Stimulated activated CD8-positive, alpha-beta memory T cell treated with anti-CD3 and anti-CD28 coated beads, Interleukin-12 subunit alpha, Interleukin-12 subunit beta, amount 100 ng/mL, for 24 hours (primary cell): Measurements from ENCODE around the gene BRPF3.

Source experiments
- DNase-seq: peaks from one replicate; pipeline ENCODE4 v3.0.0-alpha.2; 2020; ENCODE audit errors: extremely low read depth

BRPF3 gene

GRCh38 chr6:36229223-36229622 is 32.7 kb downstream of the BRPF3 start:
- no peak for DNase-seq

- no peak for DNase-seq
These were observed 33.8 kb downstream of the BRPF3 start for GRCh38 chr6:36230371-36230770.

DNA sequence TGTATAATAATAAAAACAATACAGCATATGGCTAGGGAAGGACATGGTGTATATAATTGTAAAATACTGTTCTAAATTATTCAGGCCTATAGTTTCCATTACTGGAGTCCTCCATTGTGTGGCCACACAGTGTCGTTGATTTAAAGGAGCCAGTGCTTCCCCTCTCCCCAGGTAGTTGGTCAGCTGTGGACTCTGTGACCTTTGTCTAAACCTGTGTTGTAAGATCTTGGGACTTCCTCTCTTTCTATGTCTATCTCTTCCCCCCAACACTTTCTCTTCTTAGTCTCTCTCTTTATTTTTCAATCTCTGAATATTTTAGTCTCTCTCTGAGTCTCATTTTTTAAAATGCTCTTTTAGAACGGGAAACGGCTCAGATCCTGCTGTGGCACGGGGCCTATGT is 35.6 kb downstream of the BRPF3 start:
- DNase-seq = no peak

DNA sequence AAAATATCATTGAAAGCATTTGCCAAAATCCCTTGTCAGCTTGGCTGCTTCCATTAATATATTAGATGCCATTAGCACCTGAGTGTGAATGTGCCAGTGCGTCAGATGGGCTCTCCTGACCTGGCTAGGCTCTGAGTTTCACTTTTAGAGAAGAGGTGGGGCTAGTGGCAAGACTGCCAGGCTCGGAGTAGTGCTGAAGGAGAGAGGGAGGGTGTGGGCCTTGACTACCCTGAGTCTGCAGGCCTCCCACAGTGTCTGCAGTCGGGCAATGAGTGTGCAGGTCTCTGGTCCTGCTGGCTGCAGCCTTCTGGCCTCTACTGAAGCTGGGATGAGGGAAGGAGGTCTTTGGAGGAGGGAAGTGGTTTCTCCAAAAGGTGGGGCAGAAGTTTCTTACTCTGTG is 38.8 kb downstream of the BRPF3 start:
- DNase-seq = no peak

DNA sequence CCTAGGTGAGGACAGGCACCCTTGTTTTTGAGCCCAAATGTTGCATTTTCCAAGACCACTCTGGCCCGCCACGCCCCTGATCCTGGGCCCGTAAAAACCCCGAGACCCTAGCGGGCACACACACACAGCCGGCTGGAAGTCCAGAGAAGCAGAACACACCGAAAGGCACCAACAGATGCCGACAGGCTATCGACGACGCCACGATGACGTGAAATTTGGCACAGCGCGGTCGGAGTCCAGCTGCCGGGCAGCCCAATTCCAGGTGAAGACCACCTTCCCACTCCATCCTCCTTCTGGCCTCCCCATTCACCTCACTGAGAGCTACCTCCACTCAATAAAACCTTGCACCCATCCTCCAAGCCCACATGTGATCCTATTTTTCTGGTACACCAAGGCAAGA is 39.3 kb downstream of the BRPF3 start:
- no peak for DNase-seq

DNA sequence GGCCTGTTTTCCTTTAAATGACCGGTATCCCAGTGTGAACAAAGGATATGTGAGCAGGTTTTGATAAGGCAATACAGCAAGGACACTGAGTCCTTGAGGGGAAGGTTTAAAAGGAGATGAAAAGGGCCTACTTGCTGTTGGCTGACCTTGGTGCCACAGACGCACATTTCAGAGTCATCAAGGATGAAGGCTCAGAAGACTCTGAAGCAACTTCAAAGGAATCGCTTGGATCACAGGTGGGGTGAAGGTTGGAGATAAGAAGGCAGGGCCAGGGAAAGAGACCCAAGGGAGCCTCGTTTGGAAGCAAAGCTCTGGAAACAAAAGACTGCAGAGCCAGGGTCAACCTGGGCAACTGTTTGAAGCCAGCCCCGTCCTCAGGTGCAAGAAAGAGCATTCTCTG is 43.2 kb downstream of the BRPF3 start:
- DNase-seq = no peak

DNA sequence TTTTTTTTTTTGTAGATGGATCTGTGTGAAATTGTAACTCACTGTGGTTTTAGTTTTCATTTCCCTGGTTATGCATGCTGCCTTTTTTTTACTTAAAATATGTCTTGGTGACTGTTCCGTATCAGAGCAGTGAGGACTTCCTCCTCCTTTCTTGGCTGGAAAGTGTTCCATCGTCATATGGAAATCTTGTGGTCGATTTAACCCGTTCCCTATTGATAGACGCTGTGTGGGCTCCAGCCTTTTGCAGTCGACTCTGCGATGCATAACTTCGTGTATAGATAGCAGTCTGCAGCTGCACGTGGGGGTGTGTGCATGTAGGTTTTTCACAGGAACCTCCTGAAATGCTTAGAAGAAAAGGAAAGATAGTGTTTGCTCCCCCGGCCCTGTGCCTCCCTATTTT is 45.2 kb downstream of the BRPF3 start:
- DNase-seq = no peak

GRCh38 chr6:36242161-36242560 is 45.6 kb downstream of the BRPF3 start:
- no peak for DNase-seq

DNA sequence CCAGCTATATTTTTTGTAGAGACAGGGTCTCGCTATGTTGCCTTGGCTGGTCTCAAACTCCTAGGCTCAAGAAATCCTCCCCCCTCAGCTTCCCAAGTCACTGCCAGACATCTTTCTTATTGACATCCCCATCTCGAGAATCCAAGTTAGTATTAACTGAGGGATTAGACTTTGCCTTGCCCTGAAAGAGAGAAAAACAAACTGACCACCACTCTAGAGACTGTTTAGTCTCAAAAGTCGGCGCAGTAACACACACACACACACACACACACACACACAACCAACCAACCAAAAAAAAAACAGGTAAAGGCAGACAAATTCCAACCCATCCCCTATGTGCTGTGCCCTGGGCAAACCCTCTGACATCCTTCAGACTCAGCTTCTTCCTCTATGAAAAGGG is 46.1 kb downstream of the BRPF3 start:
- no peak for DNase-seq

GRCh38 chr6:36243562-36244212 is 47.1 kb downstream of the BRPF3 start:
- no peak for DNase-seq

DNA sequence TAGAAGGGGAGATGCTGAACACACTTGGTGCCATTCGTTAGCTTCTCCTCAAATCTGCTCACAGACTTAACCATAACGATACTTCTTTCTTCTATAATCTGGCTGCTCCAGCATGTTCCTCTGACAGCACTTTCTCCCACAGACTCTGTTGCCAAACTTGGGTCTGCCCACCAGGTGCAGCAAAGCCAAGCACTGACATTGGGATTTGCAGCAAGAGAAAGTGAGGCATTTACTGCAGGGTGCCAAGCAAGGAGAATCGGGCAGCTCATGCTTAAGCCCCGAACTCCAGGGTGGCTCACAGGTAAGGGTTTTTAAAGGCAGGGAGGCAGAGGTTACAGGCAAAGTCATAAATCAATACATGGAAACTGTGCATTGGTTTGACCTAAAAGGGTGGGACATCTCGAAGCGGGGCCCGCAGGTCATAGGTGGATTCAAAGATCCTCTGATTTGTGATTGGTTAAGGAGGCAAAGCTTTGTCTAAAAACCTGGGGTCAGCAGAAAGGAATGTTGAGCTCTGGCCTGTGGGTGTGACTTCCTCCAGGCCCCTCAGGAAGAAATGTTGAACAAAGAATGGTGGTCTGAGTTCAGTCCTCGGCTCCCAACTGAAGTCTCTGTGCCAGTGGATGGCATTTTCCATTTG is 48.2 kb downstream of the BRPF3 start:
- DNase-seq = no peak

GRCh38 chr6:36245572-36246061 is 49.1 kb downstream of the BRPF3 start:
- no peak for DNase-seq

GRCh38 chr6:36246506-36247268 is 50.1 kb downstream of the BRPF3 start:
- DNase-seq = no peak

DNA sequence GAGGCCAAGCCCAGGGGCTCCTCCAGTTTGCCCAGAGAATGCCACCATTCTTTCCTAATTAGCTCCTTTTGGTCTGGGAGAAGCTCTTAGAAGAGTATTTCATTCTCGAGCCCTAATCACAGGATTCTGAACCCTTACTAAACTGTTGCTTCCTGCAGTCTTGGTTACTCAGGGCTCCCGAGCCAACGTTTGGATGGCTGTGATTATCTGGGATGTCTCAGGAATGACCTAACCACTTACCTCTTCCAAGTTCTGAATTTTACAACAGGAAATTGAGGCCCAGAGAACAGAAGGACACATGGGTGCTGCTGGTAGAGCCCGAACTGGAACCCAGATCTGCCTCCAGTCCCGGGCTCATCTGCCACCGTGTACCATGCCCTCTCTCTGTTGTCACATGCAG is 51.1 kb downstream of the BRPF3 start:
- DNase-seq = no peak

DNA sequence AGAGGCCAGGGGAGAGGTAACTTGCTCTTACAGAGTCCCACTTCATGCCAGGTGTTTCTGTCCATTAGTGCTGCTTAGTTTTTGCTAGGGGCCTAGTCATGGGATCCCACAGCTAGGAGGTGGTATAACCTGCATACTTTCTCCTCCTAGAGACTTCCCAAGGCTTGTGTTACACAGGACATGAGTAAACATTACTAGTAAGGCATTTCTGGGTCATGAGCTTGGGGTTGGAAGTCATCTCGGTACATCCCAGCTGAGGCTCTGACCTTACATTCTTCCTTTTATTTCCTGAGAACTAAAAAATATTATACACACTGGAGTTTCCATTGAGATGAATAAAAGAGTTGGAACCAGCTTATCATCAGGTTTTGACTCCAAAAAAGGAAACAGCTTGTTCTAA is 52.4 kb downstream of the BRPF3 start:
- DNase-seq = no peak

DNA sequence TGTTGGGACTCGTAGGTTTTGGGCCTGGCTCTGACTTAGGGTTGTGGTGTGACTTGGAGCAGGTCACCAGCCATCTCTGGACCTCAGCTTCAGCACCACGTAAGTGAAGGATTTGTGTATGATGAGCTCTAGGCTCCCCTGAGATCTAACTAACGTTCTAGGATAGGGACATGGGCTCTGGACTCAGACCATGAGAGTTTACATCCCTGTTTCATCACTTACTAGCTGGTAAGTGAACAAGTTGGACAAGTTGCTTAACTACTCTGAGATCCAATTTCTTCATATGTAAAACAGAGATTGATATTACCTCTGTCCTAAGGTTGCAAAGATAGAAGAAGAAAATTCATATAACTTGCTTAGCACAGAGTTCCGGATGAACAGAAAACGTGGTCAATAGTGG is 53.0 kb downstream of the BRPF3 start:
- no peak for DNase-seq

- DNase-seq = no peak
These were observed 55.5 kb downstream of the BRPF3 start for GRCh38 chr6:36252005-36252404.

- DNase-seq = no peak
These were observed 67.0 kb downstream of the BRPF3 start for GRCh38 chr6:36263390-36264000.

DNA sequence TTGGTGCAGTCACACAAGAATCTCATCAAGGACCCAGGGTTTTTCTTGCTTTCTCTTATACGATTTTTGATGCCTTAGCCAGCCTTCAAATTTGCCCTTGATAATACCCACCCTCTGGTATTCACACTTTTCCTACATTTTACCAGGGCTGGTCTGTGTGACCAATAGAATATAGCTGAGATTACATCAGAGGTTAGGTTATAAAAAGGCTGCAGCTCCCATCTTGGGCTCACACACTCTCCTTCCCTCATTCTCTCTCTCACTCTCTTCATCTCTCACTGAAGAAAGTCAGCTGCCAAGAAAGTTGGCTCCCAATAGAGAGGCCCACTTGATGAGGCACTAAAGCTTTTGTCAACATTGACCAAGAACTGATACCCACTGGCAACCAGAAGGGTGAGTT is 69.2 kb downstream of the BRPF3 start:
- no peak for DNase-seq

GRCh38 chr6:36266913-36267644 is 70.5 kb downstream of the BRPF3 start:
- no peak for DNase-seq

GRCh38 chr6:36267731-36268477 is 71.4 kb downstream of the BRPF3 start:
- no peak for DNase-seq
